ENCODE measurements around the gene PCDHA8. TPM values are rescaled to one million over a fixed set of nuclear protein-coding genes. Genes with fewer than 3 reads are reported as not detected.

The PCDHA8 gene
- total and polyA plus RNA-seq, 10 of the 15 experiments (the other 5 are each of a cell fraction or from before 2014, with no cell fraction given), result not detected

- CTCF ChIA-PET, result no interaction called here
- intact Hi-C loops (cut with micrococcal nuclease; ENCODE audit: unreplicated experiment) (no loop called here), in situ Hi-C loops (cut with MboI) (no loop called here)
- Histone ChIP-seq H2AFZ (ENCODE audit: control insufficient read depth, low read depth, low read length) (no peak overlapping the region), H3K9ac (ENCODE audit: control insufficient read depth, insufficient read depth, low read length) (no peak overlapping the region), H3K79me2 (ENCODE audit: control insufficient read depth, insufficient read depth, low read length) (no peaks in the 10 kb centered on the region), H3K4me2 (ENCODE audit: control insufficient read depth, insufficient read depth) (no peak overlapping the region), H3K9me3 (replicated peaks; ENCODE audit: control insufficient read depth, insufficient read depth, low read length) (no peaks in the 10 kb centered on the region; the same call in 2 of the 3 replicates), H3K36me3 (ENCODE audit: control insufficient read depth in 2 of 2, insufficient read depth in 2 of 2, low read length in 1 of 2) (no peaks in the 10 kb centered on the region), H3K27ac (ENCODE audit: control insufficient read depth, insufficient read depth) (no peak overlapping the region), H3K27me3 (replicated peaks in 1 of 2; ENCODE audit: control insufficient read depth in 2 of 2, insufficient read depth in 2 of 2, low read length in 1 of 2) (no peaks in the 10 kb centered on the region), H3K4me1 (ENCODE audit: control insufficient read depth, insufficient read depth, low read length) (no peaks in the 10 kb centered on the region), H3K4me3 (no peak overlapping the region), H4K20me1 (ENCODE audit: control insufficient read depth, insufficient read depth) (no peaks in the 10 kb centered on the region)
- FAIRE-seq, result no peak
- TF ChIP-seq CBX3 (IDR thresholded peaks at IDR 0.05; ENCODE audit: borderline replicate concordance, low read depth), result no peak
- no peak for TF ChIP-seq TARDBP (IDR thresholded peaks at IDR 0.05; ENCODE audit: borderline replicate concordance)
- TF ChIP-seq IRF5 (IDR thresholded peaks at IDR 0.05; ENCODE audit: borderline replicate concordance), result no peak
- TF ChIP-seq STAT3 (IDR thresholded peaks at IDR 0.05; ENCODE audit: low read depth, low read length), result no peak
- TF ChIP-seq KDM1A (IDR thresholded peaks at IDR 0.05; ENCODE audit: borderline replicate concordance), result no peak
- TF ChIP-seq ELK1 (IDR thresholded peaks at IDR 0.05; ENCODE audit: low read depth, low read length), result no peak
- no peak for TF ChIP-seq ZBTB4 (CRISPR knock-in tag; IDR thresholded peaks at IDR 0.05)
- SMC1A ChIA-PET (ENCODE audit: uncharacterized antibody, unreplicated experiment), result no interaction called here
- WGBS (ENCODE audit: insufficient coverage, insufficient replicate concordance, low lambda C conversion rate, missing lambda C conversion rate), result 70% methylated on average over 17 of the region's 37 CpGs
- BruUV-seq (replicated peaks), result no TSS peak
- POLR2A ChIA-PET, result no interaction called here
- RAD21 ChIA-PET (ENCODE audit: unreplicated experiment), result no interaction called here
- no peak for DNase-seq (ENCODE audit: low read depth, low spot score)
- ATAC-seq, result no peak
Observed at GRCh38 chr5:140877262-140877581, 36.2 kb downstream of the PCDHA8 start.
